GM18517 (cell line): ENCODE data around the gene SLC38A9.

ENCODE experiments used
- ATAC-seq: cut with Tn5 transposase; IDR thresholded peaks from one replicate; pipeline ENCODE4 v1.9.1; 2021; ENCODE audit warnings: mild to moderate bottlenecking, moderate library complexity; ENCODE audit not compliant: unreplicated experiment

SLC38A9 gene

DNA sequence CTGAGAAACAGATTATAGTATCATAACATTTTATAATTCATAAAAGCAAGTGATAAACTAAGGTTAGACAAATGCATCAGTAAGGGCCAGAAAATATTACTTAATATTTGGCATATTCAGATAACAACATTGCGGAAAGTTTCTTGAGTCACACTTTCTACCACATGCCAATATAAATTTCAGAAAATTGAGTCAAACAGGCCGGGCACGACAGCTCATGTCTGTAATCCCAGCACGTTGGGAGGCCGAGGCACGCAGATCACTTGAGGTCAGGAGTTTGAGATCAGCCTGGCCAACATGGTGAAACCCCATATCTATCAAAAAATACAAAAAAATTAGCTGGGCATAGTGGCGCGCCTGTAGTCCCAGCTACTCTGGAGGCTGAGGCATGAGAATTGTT, 47.1 kb downstream of the SLC38A9 start:
- ATAC-seq: no peak

DNA sequence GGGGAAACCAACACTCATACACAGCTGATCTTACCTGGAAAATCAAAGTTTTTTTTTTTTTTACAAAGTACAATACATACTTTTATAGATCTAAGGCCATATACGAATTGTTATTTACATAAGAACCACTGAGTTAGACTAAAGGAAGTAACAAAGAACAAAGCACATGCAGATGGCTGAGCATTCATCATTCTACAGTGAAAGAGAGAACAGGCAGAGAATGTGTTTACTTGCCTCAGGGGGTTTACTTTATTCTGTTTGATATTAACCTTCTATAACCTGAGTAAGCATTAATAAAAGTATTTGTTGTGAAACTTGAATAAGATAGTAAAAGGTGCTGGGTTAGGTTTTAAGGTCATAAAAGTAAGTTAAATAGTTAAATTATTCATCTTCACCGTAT, 54.7 kb downstream of the SLC38A9 start:
- ATAC-seq: no peak

DNA sequence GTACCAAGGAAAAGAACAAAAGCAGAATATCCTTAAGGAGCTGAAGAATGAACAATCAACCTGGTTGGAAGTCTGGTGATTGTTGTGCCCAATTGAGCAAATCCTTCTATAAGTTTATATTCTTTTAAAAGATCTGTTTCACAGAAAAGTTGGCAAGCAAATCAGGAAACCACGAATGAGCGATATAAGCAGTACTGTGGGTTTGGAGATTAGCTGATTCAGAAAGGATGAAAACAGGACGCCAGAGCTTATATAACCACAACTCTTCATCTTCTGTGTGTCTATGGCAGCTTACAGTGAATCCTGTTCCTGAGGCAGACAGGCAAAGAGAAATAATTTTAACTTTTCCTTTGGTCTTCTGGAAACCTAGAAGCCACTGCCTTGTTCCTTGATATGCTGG, 61.7 kb downstream of the SLC38A9 start:
- ATAC-seq: no peak

DNA sequence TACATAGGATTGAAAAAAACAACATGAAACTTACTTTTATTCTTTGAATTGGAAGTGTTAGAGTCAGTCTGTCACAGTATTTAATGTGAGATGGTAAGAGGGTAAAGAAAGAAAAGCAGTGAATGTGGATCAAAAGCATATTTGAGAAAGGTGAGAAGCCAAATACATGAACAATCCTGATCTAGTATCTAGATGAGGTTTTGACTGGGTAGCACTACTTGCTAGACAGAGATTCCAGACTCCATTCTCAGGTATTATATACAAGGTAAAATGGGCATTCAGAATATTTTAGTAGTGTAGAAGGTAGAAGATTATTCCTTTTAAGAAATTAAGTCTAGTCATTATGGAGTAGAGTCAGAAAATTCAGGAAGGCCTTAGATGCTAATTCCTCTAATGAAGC, 62.2 kb downstream of the SLC38A9 start:
- ATAC-seq: no peak

DNA sequence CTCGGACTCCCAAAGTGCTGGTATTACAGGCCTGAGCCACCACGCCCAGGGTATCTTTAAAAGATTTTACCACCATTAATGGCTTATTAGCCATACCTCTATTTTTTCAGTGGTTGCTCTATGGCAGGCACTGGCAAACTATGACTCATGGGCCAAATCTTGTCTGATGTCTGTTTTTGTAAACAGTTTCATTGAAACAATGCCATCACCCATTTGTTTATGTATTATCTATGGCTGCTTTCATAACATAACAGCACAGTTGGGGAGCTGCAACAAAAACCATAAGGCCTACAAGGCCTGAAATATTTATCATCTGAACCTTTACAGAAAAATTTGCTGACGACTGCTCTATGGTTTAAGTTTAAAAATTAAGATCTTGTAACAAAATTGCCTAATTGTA, 66.8 kb downstream of the SLC38A9 start:
- ATAC-seq: no peak

DNA sequence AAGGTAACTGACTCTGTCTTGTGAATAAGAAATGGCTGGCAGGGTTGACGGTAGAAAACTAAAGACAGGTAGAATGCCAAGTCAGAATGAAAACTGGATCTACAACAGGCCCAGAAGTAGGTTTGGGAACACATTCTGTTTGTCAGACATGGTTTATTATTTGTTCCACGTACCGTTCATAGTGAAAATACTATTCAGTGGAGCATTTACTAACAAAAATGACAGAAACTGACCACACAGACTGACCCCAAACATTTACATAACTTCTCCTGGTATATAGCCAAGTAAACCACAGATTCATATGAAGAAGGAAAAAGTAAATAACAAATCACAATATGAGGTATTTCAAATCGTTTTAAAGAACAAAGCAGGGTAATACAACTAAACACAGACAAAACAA, 73.7 kb downstream of the SLC38A9 start:
- ATAC-seq: no peak

DNA sequence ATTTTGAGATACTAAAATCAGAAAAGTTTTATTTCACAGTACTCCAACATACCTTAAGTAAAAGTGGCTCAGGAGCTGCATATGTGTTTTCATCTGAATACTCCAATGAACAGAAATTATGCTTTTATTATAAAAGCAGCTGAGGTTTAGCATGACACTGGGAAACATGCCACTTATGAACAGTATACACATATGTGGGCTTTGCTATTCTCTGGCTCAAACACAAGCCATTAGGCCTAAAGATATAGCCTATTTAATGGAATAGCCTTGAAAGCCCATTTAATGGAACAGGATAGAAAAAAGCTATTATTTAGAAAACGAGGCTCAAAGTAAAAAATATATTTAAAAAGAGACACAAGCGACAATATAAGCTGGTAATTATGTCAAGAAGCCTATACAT, 74.1 kb downstream of the SLC38A9 start:
- ATAC-seq: no peak

DNA sequence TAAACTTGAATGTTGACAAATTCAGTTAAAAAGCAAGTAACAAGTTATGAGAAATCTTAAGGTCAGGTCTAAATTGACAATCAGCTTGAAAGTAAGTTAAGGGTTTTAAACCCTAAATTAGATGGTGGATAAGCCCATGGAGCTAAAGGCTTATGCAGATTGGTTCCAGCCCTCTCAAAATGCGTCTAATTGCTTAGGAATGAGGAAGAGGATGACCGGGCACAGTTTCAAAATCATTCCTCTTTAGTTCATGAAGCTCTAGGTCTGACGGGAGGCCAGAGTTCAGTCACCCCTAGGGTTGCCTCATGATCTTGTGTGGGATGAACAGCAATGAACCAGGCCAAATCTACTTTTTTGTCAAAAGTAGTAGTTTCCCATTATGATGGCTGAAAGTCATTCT, 75.4 kb downstream of the SLC38A9 start:
- ATAC-seq: no peak

DNA sequence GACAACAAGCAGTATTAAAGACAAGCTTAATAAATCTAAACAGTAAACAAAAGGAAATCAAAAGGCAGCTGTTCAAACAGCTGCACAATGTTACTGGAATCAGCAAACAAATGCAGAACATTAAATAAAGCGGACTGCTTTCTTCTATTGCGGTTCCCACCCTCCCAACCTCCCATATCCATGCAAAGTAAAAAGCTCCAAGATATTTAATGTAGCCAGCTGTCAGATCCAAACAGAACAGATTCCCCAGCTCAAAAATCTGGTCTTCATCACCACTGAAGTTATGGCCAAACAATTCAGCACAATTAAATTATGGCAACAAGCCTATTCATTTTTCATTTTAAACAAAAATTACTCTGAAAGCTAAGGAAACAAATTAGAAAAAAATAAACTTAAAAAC, 75.9 kb downstream of the SLC38A9 start:
- ATAC-seq: no peak

DNA sequence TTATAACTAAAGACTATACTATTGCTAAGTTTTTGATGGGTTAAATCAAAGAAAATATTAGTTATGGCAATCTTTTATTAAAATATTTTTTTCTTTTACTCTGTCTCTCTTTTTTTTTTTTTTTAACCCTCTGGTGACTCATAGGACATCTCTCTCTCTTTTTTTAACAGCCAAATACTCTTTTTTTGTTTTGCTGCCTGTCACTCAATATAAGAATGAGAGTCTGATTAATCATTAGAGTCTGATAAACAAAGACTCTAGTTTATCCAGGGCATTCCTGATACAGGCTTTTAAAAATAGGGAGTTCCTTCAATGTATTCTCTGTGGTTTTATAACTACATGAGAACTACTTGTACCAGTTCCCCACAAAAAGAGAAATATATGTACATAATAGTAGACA, 77.3 kb downstream of the SLC38A9 start:
- ATAC-seq: no peak

DNA sequence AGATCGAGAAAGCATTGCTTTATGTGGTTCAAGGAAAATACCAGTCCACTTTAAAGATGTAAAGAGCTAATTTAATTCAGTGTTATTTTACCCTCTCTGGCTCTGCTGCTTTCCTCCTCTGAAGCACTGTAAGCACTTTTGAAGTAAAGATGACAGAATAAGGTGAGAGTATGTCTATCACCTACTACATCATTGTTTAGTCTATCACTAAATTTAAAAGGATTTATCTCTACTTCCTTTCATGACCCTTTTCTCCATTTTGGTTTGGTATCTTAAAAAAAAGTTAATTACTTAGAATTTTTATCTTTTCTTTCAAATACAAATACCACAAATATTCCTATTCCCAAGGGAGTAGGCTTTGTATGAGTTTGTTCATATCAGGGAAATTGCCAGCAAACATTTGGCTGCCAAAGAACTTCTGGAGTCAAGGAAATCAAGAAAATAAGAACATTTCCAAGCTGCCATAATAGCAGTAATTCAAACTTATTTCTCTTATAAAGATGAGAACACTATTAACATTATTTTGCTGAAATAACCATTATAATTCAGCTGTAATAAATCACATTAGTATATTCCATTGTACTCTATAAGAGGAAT, 77.8 kb downstream of the SLC38A9 start:
- no peak for ATAC-seq

DNA sequence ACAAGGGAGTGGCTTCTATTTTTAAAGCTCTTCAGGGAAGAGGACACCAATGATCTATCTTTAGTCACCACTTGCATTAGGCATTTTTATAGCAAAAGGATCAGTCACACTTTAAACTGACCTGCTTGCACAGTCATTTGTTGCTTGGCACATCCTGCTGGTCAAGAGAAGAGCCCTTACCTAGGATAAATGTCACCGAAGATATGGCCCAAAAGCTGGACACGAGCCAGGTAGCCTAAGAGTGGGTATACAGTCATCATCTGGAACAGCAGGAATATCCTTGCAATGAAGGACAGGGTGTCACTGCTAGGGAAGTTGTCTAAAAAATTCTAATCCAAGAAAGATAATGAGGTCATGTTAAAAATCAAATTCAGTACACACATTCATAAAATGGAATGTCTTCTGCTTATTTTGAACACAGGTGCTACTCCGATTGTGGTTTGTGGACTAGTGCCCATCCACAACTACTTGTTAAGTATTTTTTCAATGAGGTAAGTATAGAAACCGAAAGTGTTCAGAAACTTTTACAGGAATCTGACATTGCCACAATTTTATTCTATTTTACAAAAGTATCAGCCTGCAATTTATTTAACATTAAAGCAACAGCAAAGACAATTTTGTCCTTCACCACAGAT, 78.4 kb downstream of the SLC38A9 start:
- ATAC-seq: no peak

DNA sequence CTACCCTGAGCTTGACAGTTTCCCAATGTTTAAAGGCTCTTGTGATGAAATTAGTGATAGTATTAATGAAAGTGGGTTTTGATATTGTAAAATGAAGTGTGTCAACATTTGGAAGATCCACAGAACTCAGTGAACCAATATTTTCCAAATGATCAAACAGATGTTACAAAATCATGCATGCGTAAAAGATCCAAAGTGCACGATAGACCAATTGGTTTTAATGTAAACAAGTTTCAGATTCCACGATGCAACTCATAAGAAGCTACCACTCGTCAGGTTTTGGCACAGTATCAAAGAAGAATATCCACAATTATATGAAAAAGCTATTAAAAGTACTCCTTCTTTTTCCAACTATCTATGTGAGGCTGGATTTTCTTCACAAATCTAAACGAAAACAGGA, 82.3 kb downstream of the SLC38A9 start:
- no peak for ATAC-seq

DNA sequence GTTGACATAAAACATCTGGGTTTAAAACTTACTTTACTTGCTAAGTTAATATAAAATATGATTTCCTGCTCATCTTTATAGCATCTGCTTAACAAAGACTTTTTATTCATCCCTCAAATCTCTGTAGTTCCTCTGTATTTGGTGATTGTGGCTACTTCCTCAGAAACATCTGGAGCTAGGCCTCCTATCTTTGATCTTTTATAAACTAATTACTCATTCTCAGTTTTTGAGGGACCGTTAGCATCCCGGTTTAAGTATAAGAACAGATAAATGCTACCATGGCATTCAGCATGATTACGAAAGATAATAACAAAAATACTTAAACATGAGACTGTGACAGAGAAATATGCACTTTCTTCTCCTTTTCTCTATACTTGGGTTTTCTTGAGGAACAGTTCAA, 85.3 kb downstream of the SLC38A9 start:
- no peak for ATAC-seq

DNA sequence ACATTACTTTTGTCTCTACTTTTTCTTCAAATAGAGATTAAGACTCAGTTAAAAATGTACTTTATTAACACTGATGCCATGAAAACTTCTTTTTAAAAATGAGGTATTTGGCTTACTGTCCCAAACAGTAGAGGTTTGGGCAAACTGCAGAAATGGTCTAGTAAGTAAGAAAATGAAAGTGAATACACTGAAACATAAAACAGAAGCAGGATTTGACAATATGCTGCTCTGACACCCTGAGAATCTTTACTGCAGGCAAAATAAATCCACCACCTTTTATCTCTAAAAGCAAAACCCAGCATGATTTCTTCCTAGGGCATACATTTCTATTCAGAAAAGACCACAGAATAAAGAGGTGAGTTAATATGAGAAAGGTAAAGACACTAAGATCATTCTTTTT, 86.2 kb downstream of the SLC38A9 start:
- no peak for ATAC-seq

DNA sequence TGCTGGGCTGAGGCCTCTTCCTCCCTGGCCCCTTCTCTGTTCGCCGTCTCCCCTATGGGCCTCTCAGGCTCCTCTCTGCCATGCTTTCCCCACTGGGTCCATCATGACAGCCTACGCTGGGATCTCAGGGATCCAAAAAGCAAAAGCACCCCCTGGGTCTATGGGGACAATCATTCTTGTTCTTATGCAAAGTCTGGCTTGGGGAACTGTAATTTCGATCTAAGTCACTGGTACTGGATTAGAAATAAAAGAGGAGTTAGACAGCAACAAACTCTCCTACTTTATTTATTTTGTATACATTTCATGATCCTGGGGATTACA, 86.6 kb downstream of the SLC38A9 start:
- no peak for ATAC-seq

DNA sequence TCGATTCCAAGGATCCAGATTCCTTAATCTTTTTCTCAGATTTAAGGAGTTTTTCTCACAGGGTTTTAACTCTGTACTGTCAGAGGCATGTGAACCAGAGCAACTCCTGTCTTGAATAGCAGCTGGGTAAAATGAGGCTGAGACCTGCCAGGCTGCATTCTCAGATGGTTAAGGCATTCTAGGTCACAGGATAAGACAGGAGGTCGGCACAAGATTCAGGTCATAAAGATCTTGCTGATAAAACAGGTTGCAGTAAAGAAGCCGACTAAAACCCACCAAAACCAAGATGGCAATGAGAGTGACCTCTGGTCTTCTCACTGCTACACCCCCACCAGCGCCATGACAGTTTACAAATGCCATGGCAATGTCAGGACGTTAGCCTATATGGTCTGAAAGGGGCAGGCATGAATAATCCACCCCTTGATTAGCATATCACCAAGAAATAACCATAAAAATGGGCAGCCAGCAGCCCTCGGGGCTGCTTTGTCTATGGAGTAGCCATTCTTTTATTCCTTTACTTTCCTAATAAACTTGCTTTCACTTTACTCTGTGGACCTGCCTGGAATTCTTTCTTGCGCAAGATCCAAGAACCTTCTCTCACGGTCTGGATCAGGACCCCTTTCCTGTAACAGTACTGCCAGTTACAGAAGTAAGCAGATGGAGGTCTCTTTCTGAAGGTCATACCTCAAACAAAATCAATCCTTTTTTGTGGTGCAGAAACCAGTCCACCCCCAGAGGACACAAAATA, 87.1 kb downstream of the SLC38A9 start:
- no peak for ATAC-seq

DNA sequence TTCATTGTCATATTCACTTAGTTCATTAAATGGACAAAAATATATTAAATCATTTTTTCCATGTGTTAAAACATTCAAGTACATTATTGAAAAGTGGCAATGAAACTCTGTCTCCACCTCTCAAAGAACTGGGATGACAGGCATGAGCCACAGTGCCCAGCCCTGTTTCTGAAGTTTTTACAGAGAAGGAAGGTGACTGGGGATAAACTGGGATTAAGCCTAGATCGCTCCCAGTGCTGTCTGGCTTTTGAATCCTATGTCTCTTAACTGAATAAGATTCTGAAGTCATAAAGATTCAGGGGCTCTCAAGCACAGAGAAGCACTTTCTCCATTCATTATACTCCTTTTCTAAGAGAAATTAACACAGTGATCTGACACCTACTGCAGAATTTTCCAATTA, 88.3 kb downstream of the SLC38A9 start:
- no peak for ATAC-seq

DNA sequence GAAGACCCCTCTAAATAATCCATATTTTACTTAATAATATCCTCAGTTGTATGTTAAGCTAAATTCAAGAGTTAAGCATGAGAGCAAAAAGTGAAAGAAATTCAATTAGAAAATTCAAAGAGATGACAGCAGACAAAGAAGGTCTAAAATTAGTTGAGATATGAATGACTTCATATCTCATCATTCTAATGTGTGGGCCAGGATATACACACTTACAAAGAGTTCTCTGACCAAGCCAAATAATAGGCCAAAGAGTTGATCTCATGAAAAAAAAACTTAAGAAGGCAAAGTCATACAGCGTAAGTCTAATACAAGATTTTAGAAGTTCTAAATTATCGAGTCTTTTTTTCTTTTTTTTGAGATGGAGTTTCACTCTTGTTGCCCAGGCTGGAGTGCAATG, 89.7 kb downstream of the SLC38A9 start:
- no peak for ATAC-seq

DNA sequence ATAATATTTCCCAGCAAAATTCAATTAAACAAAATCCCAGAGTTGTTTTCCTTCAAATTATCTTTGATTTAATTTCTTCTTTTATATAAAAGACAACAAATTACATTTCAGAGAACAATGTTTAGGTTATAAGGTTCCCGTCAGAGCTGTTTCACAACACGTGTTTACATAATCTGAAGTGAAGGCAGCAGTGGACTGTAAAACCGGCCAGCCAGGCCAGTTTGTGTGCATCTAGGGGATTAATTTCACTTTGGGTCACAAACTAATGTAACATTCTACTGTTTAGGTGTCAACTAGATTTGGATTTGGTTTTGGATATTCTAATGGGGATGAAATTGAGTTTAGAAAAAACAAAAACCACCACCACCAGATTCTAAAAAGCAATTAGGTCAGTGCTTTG, 90.9 kb downstream of the SLC38A9 start:
- no peak for ATAC-seq

DNA sequence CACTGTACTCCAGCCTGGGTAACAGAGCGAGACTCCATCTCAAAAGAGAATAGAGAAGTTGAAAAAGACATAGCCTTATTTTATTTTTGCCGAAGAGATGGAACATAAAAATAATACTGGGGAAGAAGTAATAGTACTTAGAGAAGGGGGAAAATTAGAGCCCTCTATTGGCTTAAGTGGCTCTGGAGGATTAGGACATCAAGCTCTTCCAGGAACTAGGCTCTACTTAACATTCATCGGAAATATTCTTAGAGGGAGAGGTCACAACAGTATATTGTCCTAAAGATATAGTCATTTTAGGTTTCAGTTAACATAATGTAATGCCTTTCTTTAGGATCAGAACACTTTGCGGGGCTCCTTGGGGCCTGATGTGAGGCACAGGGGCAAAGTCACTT, 91.4 kb downstream of the SLC38A9 start:
- ATAC-seq: no peak

DNA sequence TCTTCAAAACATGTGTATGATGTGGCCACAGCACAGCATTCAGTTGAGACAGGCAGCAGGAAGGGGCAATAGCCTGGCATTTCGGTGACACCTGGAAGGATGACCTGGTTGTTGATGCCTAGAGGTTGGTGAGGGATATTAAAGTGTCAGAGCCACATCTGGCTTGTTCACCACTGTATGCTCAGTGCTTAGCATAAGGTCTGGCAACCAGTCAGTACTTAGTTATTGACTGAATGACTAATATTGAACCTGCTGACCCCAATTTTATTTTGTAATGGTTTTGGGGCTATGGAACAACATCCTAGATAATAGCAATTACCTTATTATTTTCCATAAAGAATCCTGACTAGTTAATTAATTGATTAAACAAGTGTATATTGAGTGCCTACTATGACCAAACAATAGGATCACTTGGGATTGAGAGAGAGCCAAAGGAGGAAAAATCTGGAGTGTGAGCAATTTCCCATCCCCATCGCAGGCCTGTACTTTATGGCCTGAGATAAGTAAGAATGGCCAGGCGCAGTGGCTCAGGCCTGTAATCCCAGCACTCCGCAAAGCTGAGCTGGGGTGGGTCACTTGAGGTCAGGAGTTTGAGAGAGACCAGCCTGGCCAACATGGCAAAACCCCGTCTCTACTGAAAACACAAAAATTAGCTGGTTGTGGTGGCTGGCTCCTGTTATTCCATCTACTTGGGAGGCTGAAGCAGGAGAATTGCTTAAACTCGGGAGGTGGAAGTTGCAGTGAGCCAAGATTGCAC, 91.9 kb downstream of the SLC38A9 start:
- ATAC-seq: no peak
